Measurements from ENCODE around the gene HPSE2. TPM values are rescaled to one million over a fixed set of nuclear protein-coding genes. Genes with fewer than 3 reads are reported as not detected.

Gene HPSE2
- total and polyA plus RNA-seq, 2 of the 8 experiments (the other 6 are each of a cell fraction or from before 2014, with no cell fraction given) = 0.41 to 0.58 TPM

- TF ChIP-seq USF2 (IDR thresholded peaks at IDR 0.05; ENCODE audit: low read length) (no peak), PHF8 (conservative IDR thresholded peaks at IDR 0.05; ENCODE audit: low read depth, low read length) (no peak), MAFK (IDR thresholded peaks at IDR 0.05; ENCODE audit: low read depth, low read length) (no peak), GTF2F1 (IDR thresholded peaks at IDR 0.05; ENCODE audit: borderline replicate concordance, low read depth, low read length) (no peak), CTBP2 (IDR thresholded peaks at IDR 0.05; ENCODE audit: borderline replicate concordance, insufficient read depth, insufficient read length, low read length) (no peak), KDM5A (IDR thresholded peaks at IDR 0.05; ENCODE audit: low read length) (no peak)
These were observed 748.0 kb downstream of the HPSE2 start (continued) for GRCh38 chr10:98487649-98488048.

Measured in H1 (cell line).